Naive thymus-derived CD4-positive, alpha-beta T cell (primary cell): ENCODE data around the gene PTPRN2. TPM values are rescaled to one million over a fixed set of nuclear protein-coding genes. Genes with fewer than 3 reads are reported as not detected.
"Not testable (repeated sequence)": the region's sequence is repeated elsewhere in the genome, so short reads cannot be mapped to it uniquely, and the experiment has no call there.

Experiments
- ATAC-seq: fragments of 150-1000 bp; cut with Tn5 transposase; 2 replicates; pipeline ENCODE4 v1.10.0; 2021; ENCODE audit warnings: mild to moderate bottlenecking, moderate library complexity
- CTCF ChIA-PET: fragments of 350-600 bp; sonication (Branson Sonifier 250); formaldehyde crosslinking; loops from one replicate; lab custom pipeline; 2021; ENCODE audit warnings: antibody characterized with exemption; lab: Charles Lee
- POLR2A ChIA-PET: fragments of 350-600 bp; sonication (Branson Sonifier 250); formaldehyde crosslinking; loops from one replicate; lab custom pipeline; 2021; ENCODE audit warnings: antibody characterized with exemption, inconsistent platforms; lab: Charles Lee
- DNase-seq, 9 donors: peaks; one replicate each; pipeline versions ENCODE4 v3.0.0 to v3.0.0-alpha.2; 2020 to 2022; ENCODE audit warnings: mixed read lengths in 1 of 9
- H3K27ac ChIP-seq: one replicate; pipeline ENCODE4 v1.7.0; 2013; ENCODE audit warnings: mild to moderate bottlenecking, low read depth, low read length, moderate library complexity
- H3K27me3 ChIP-seq, 2 donors: one replicate each; pipeline ENCODE4 v1.7.0; 2013; ENCODE audit warnings: low read length in 2 of 2, mild to moderate bottlenecking in 2 of 2, moderate library complexity in 2 of 2; ENCODE audit not compliant: control insufficient read depth in 2 of 2, insufficient read depth in 2 of 2
- H3K36me3 ChIP-seq, 3 experiments: 1 replicate in 2 of 3; 2 replicates in 1 of 3; pipeline ENCODE4 v1.7.0; 2013; ENCODE audit warnings: low read length in 3 of 3, mild to moderate bottlenecking in 3 of 3, moderate library complexity in 1 of 3; ENCODE audit not compliant: insufficient read depth in 3 of 3, control insufficient read depth in 2 of 3
- H3K4me1 ChIP-seq, 2 donors: one replicate each; pipeline ENCODE4 v1.7.0; 2013; ENCODE audit warnings: low read length in 2 of 2, mild to moderate bottlenecking in 2 of 2, moderate library complexity in 1 of 2; ENCODE audit not compliant: control insufficient read depth in 2 of 2, insufficient read depth in 2 of 2
- H3K4me3 ChIP-seq: 2 replicates; pipeline ENCODE4 v1.7.0; 2013; ENCODE audit warnings: mild to moderate bottlenecking, low read length
- H3K9me3 ChIP-seq, 3 experiments: 1 replicate in 2 of 3; 2 replicates in 1 of 3; pipeline ENCODE4 v1.7.0; 2013; ENCODE audit warnings: low read length in 3 of 3; ENCODE audit not compliant: control insufficient read depth in 2 of 3
- H3K27ac Mint-ChIP-seq, 9 donors: one replicate each; pipeline ENCODE4 v1.8.0; 2020 to 2022; ENCODE audit warnings: mixed read lengths in 9 of 9, mild to moderate bottlenecking in 8 of 9, moderate library complexity in 5 of 9, inconsistent platforms in 2 of 9
- H3K27me3 Mint-ChIP-seq, 5 donors: one replicate each; pipeline ENCODE4 v1.8.0; 2021 to 2022; ENCODE audit warnings: mixed read lengths in 5 of 5, mild to moderate bottlenecking in 1 of 5
- H3K36me3 Mint-ChIP-seq, 5 donors: one replicate each; pipeline ENCODE4 v1.8.0; 2020 to 2022; ENCODE audit warnings: mixed read lengths in 5 of 5, mild to moderate bottlenecking in 3 of 5, inconsistent platforms in 1 of 5
- H3K4me1 Mint-ChIP-seq, 7 donors: one replicate each; pipeline ENCODE4 v1.8.0; 2020 to 2022; ENCODE audit warnings: mixed read lengths in 7 of 7, mild to moderate bottlenecking in 3 of 7, inconsistent platforms in 1 of 7
- H3K4me3 Mint-ChIP-seq, 10 donors: one replicate each; pipeline ENCODE4 v1.8.0; 2020 to 2022; ENCODE audit warnings: mild to moderate bottlenecking in 10 of 10, mixed read lengths in 10 of 10, moderate library complexity in 6 of 10, inconsistent platforms in 2 of 10
- H3K9me3 Mint-ChIP-seq, 11 donors: one replicate each; pipeline ENCODE4 v1.8.0; 2020 to 2022; ENCODE audit warnings: mixed read lengths in 11 of 11, mild to moderate bottlenecking in 4 of 11, inconsistent platforms in 1 of 11, moderate library complexity in 1 of 11
- intact Hi-C, 2 donors: fragments of 100-400 bp; cut with micrococcal nuclease; formaldehyde crosslinking; loops; one replicate each; pipeline ENCODE4 v1.15.1; 2023
- polyA plus RNA-seq, 2 donors: library from polyadenylated mRNA; unstranded; fragments of 300-500 nt; fragmentation: Illumina TruSeq; gene quantifications; one replicate each; pipeline ENCODE4 v1.2.3, GENCODE V29; 2021
- total RNA-seq, 6 experiments: library from RNA in 5 of 6; stranded (reverse) in 5 of 6; gene quantifications; 1 replicate in 5 of 6; 2 replicates in 1 of 6; pipeline ENCODE4 v1.2.3 and lab custom pipeline; 2021 to 2026

The PTPRN2 gene
- total and polyA plus RNA-seq, 7 experiments from 2014 or later, result 0.58 to 2.3 (median 1.4) TPM

- H3K4me3 ChIP-seq, result no peak overlapping the region
- H3K27me3 ChIP-seq, result no peaks in the 10 kb centered on the region
- no peak for ATAC-seq
- no peaks in the 10 kb centered on the region for H3K4me1 ChIP-seq
- H3K9me3 ChIP-seq, result no peaks in the 10 kb centered on the region
- Mint-ChIP-seq H3K4me3 (no peak overlapping the region), H3K27ac (no peak overlapping the region), H3K27me3 (peaks cover 0 to 30% (median 8%) of the 10 kb centered on the region in 5 donors), H3K9me3 (peaks cover 0 to 11% (median 4%) of the 10 kb centered on the region in 11 donors), H3K36me3 (no peaks in the 10 kb centered on the region), H3K4me1 (no peaks in the 10 kb centered on the region)
- no peaks in the 10 kb centered on the region for H3K36me3 ChIP-seq
- intact Hi-C loops, result no loop called here
- DNase-seq, result no peak
- H3K27ac ChIP-seq, result no peak overlapping the region
- POLR2A ChIA-PET, result no interaction called here
- CTCF ChIA-PET, result no interaction called here
Measured at GRCh38 chr7:158300427-158300826, 287.2 kb downstream of the PTPRN2 start.

GRCh38 chr7:158299607-158300006, 288.0 kb downstream of the PTPRN2 start:
- H3K27ac Mint-ChIP-seq, result no peak overlapping the region
- H3K36me3 ChIP-seq, result no peaks in the 10 kb centered on the region
- no peak overlapping the region for H3K4me3 Mint-ChIP-seq
- POLR2A ChIA-PET, result no interaction called here
- ATAC-seq (no peak), DNase-seq (no peak)
- H3K27ac ChIP-seq, result no peak overlapping the region
- intact Hi-C loops, result no loop called here
- H3K4me1 ChIP-seq, result no peaks in the 10 kb centered on the region
- peaks cover 0 to 5% (median 3%) of the 10 kb centered on the region in 11 donors for H3K9me3 Mint-ChIP-seq
- H3K27me3 ChIP-seq, result no peaks in the 10 kb centered on the region
- no peaks in the 10 kb centered on the region for H3K9me3 ChIP-seq
- H3K27me3 Mint-ChIP-seq, result peaks cover 0 to 31% (median 8%) of the 10 kb centered on the region in 5 donors
- no peaks in the 10 kb centered on the region for H3K36me3 Mint-ChIP-seq
- no peaks in the 10 kb centered on the region for H3K4me1 Mint-ChIP-seq
- no peak overlapping the region for H3K4me3 ChIP-seq
- CTCF ChIA-PET, result no interaction called here

- H3K27ac Mint-ChIP-seq, result no peak overlapping the region
- Histone ChIP-seq H3K36me3 (no peaks in the 10 kb centered on the region), H3K27ac (no peak overlapping the region), H3K9me3 (no peaks in the 10 kb centered on the region), H3K4me1 (no peaks in the 10 kb centered on the region), H3K27me3 (no peaks in the 10 kb centered on the region), H3K4me3 (no peak overlapping the region)
- H3K27me3 Mint-ChIP-seq, result peaks cover 0 to 21% (median 5%) of the 10 kb centered on the region in 5 donors
- DNase-seq, result no peak
- no peak for ATAC-seq
- no peaks in the 10 kb centered on the region for H3K36me3 Mint-ChIP-seq
- no peaks in the 10 kb centered on the region for H3K4me1 Mint-ChIP-seq
- CTCF ChIA-PET, result interaction anchor here (0.6 kb wide), 1 partner anchor 696 kb away, joined by 12 read pairs; no protein-coding TSS in a partner anchor
- no peak overlapping the region for H3K4me3 Mint-ChIP-seq
- POLR2A ChIA-PET, result no interaction called here
- H3K9me3 Mint-ChIP-seq, result peaks cover 0 to 4% (median 1%) of the 10 kb centered on the region in 11 donors
- intact Hi-C loops, result no loop called here
Measured at GRCh38 chr7:158296798-158297104, 290.9 kb downstream of the PTPRN2 start.

- CTCF ChIA-PET, result interaction anchor here (0.6 kb wide), 1 partner anchor 697 kb away, joined by 12 read pairs; no protein-coding TSS in a partner anchor
- Histone ChIP-seq H3K4me3 (no peak overlapping the region), H3K27ac (no peak overlapping the region), H3K36me3 (no peaks in the 10 kb centered on the region), H3K27me3 (no peaks in the 10 kb centered on the region), H3K4me1 (no peaks in the 10 kb centered on the region), H3K9me3 (no peaks in the 10 kb centered on the region)
- Mint-ChIP-seq H3K27ac (no peak overlapping the region), H3K4me1 (no peaks in the 10 kb centered on the region), H3K27me3 (peaks cover 0 to 21% (median 5%) of the 10 kb centered on the region in 5 donors), H3K4me3 (no peak overlapping the region), H3K36me3 (no peaks in the 10 kb centered on the region), H3K9me3 (peaks cover 0 to 10% (median 2%) of the 10 kb centered on the region in 11 donors)
- ATAC-seq (no peak), DNase-seq (no peak)
- POLR2A ChIA-PET, result no interaction called here
- intact Hi-C loops, result no loop called here
Measured at GRCh38 chr7:158295966-158296797, 291.4 kb downstream of the PTPRN2 start.

- H3K36me3 ChIP-seq, H3K27me3 ChIP-seq, H3K27ac Mint-ChIP-seq, intact Hi-C loops, ATAC-seq, H3K4me1 ChIP-seq, H3K4me3 Mint-ChIP-seq, H3K36me3 Mint-ChIP-seq, H3K4me1 Mint-ChIP-seq, CTCF ChIA-PET, H3K27ac ChIP-seq, H3K4me3 ChIP-seq, POLR2A ChIA-PET, H3K9me3 ChIP-seq, DNase-seq: not testable (repeated sequence)
- peaks cover 0 to 20% (median 5%) of the 10 kb centered on the region in 5 donors for H3K27me3 Mint-ChIP-seq
- H3K9me3 Mint-ChIP-seq, result peaks cover 0 to 20% (median 4%) of the 10 kb centered on the region in 11 donors
Measured at GRCh38 chr7:158294468-158295215, 293.0 kb downstream of the PTPRN2 start.

DNA sequence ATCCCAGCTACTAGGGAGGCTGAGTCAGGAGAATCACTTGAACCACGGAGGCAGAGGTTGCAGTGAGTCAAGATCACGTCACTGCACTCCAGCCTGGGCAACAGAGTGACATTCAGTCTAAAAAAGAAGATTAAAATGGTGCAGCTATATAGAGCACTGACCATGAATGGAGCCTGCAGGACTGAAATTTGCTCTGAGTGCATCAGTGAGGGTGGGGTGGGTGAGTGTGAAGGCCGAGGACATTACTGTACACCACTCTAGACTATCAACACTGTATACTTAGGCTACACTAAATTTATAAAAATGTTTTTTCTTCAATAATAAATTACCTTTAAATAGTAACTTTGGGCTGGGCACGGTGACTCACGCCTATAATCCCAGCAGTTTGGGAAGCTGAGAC, 294.7 kb downstream of the PTPRN2 start:
- Histone ChIP-seq H3K9me3 (peaks cover 0 to 15% (median 5%) of the 10 kb centered on the region in 3 experiments), H3K36me3 (no peaks in the 10 kb centered on the region), H3K4me1 (no peaks in the 10 kb centered on the region), H3K27me3 (no peaks in the 10 kb centered on the region), H3K4me3 (no peak overlapping the region), H3K27ac (no peak overlapping the region)
- Mint-ChIP-seq H3K27ac (no peak overlapping the region), H3K27me3 (peaks cover 0 to 11% (median 5%) of the 10 kb centered on the region in 5 donors), H3K4me1 (no peaks in the 10 kb centered on the region), H3K4me3 (no peak overlapping the region), H3K9me3 (peaks cover 2 to 37% (median 15%) of the 10 kb centered on the region in 11 donors), H3K36me3 (peaks cover 0 to 4% (median 0%) of the 10 kb centered on the region in 5 donors)
- CTCF ChIA-PET, result no interaction called here
- intact Hi-C loops, result no loop called here
- ATAC-seq (no peak), DNase-seq (no peak)
- POLR2A ChIA-PET, result no interaction called here
